Neural progenitor cell (in vitro differentiated cells): ENCODE data around the gene IL23R. TPM values are rescaled to one million over a fixed set of nuclear protein-coding genes. Genes with fewer than 3 reads are reported as not detected.

Source experiments
- DNase-seq: peaks from one replicate; pipeline ENCODE4 v3.0.0-alpha.2; 2016; ENCODE audit warnings: low spot score
- H2AFZ ChIP-seq: fragments of 200-600 bp; sonication (generic); replicated peaks from 2 replicates; pipeline ENCODE4 v1.6.1; 2016; ENCODE audit warnings: antibody characterized with exemption
- H3F3A ChIP-seq: fragments of 200-600 bp; sonication (generic); 2 replicates; pipeline ENCODE4 v1.6.1; 2016; ENCODE audit warnings: antibody characterized with exemption, low read depth
- H3K27ac ChIP-seq: fragments of 200-600 bp; sonication (generic); 2 replicates; pipeline ENCODE4 v1.5.1; 2016; ENCODE audit warnings: mild to moderate bottlenecking
- H3K27me3 ChIP-seq: fragments of 200-600 bp; sonication (generic); 2 replicates; pipeline ENCODE4 v1.6.1; 2016; ENCODE audit warnings: mild to moderate bottlenecking, moderate library complexity
- H3K36me3 ChIP-seq: fragments of 200-600 bp; sonication (generic); 2 replicates; pipeline ENCODE4 v1.5.1; 2016
- H3K4me1 ChIP-seq: fragments of 200-600 bp; sonication (generic); 2 replicates; pipeline ENCODE4 v1.6.1; 2016; ENCODE audit warnings: mixed run types
- H3K4me2 ChIP-seq: fragments of 200-600 bp; sonication (generic); 2 replicates; pipeline ENCODE4 v1.6.1; 2016
- H3K4me3 ChIP-seq: fragments of 200-600 bp; sonication (generic); 2 replicates; pipeline ENCODE4 v1.5.1; 2016
- H3K79me2 ChIP-seq: fragments of 200-600 bp; sonication (generic); 2 replicates; pipeline ENCODE4 v1.6.1; 2016; ENCODE audit warnings: low read depth
- H3K9ac ChIP-seq: fragments of 200-600 bp; sonication (generic); 2 replicates; pipeline ENCODE4 v1.6.1; 2016
- H3K9me3 ChIP-seq: fragments of 200-600 bp; sonication (generic); 2 replicates; pipeline ENCODE4 v1.5.1; 2016; ENCODE audit warnings: low read depth
- H4K20me1 ChIP-seq: fragments of 200-600 bp; sonication (generic); 2 replicates; pipeline ENCODE4 v1.6.1; 2016; ENCODE audit warnings: low read depth
- H3K27ac Mint-ChIP-seq: 3 replicates; pipeline ENCODE4 v1.8.0; 2021; ENCODE audit warnings: mixed read lengths
- H3K27me3 Mint-ChIP-seq: 2 replicates; pipeline ENCODE4 v1.8.0; 2022; ENCODE audit warnings: low read depth, mild to moderate bottlenecking, inconsistent platforms, moderate library complexity, mixed read lengths; ENCODE audit not compliant: insufficient read depth
- H3K36me3 Mint-ChIP-seq: 3 replicates; pipeline ENCODE4 v1.8.0; 2021; ENCODE audit warnings: mixed read lengths
- H3K4me1 Mint-ChIP-seq: 3 replicates; pipeline ENCODE4 v1.8.0; 2021; ENCODE audit warnings: mixed read lengths
- H3K4me3 Mint-ChIP-seq: 3 replicates; pipeline ENCODE4 v1.8.0; 2021; ENCODE audit warnings: mild to moderate bottlenecking, moderate library complexity, mixed read lengths
- H3K9me3 Mint-ChIP-seq: 3 replicates; pipeline ENCODE4 v1.8.0; 2020; ENCODE audit warnings: mixed read lengths
- EZH2 ChIP-seq: fragments of 200-600 bp; sonication (generic); IDR thresholded peaks from 2 replicates; pipeline ENCODE4 v1.6.1; 2017; ENCODE audit warnings: antibody characterized with exemption, mild to moderate bottlenecking, moderate library complexity
- EZH2phosphoT487 ChIP-seq: fragments of 200-600 bp; sonication (generic); IDR thresholded peaks from 2 replicates; pipeline ENCODE4 v1.6.1; 2017; ENCODE audit warnings: antibody characterized with exemption
- total RNA-seq: library from RNA; depleted of rRNA; stranded (reverse); fragments of >200 nt; gene quantifications from 2 replicates; pipeline ENCODE4 v1.2.3, GENCODE V29; 2015; ENCODE audit warnings: low replicate concordance
- TF ChIP-seq, protein P1 (sequence below): fragments of 200-600 bp; sonication (generic); IDR thresholded peaks from 2 replicates; pipeline ENCODE4 v1.5.1; 2017; ENCODE audit warnings: antibody characterized with exemption, mild to moderate bottlenecking

IL23R gene
- total RNA-seq, 1 donor from 2014 or later = not detected

DNA sequence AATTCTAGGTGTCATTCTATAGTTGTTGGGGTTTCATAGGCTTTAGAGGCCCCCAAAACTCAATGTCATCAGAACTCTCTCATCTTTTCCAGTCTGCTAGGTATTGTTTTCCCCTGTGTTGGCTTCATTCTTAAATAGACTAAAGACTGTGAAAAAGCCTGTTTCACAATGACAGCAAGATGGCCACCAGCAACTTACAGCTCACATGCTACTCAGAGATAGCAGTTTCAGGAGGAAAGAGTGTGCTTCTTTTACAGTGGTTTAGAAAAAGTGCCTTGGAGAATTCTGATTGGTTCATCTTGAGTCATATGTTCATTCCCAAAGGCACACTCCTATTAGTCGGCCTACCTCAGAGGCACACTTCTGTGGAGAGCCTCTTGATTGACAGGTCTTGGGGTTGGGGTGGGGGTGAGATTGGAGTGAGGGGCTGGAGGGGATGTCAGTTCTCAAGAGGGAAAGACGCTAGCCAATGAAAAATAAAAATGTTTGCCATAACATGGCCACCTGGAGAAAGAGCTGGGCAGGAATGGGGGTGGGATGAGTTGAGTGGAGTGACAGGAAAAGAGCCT lies 8.5 kb downstream of the IL23R start:
- Mint-ChIP-seq H3K9me3 (peaks cover 3% of the 10 kb centered on the region), H3K4me3 (no peak overlapping the region), H3K4me1 (no peaks in the 10 kb centered on the region), H3K27ac (peak overlapping the region; percentile 15), H3K36me3 (no peaks in the 10 kb centered on the region), H3K27me3 (peaks cover 2% of the 10 kb centered on the region)
- no peaks in the 10 kb centered on the region for H3K36me3 ChIP-seq
- no peak for DNase-seq
- no peak overlapping the region for H3K4me3 ChIP-seq
- H3K4me1 ChIP-seq = peaks cover 10% of the 10 kb centered on the region
- H3K79me2 ChIP-seq = no peaks in the 10 kb centered on the region
- H3K27ac ChIP-seq = no peak overlapping the region
- H3F3A ChIP-seq = no peaks in the 10 kb centered on the region
- H3K27me3 ChIP-seq = no peaks in the 10 kb centered on the region
- H4K20me1 ChIP-seq = no peaks in the 10 kb centered on the region
- H3K9me3 ChIP-seq = no peaks in the 10 kb centered on the region
- no peak overlapping the region for H2AFZ ChIP-seq
- TF ChIP-seq, protein P1, sequence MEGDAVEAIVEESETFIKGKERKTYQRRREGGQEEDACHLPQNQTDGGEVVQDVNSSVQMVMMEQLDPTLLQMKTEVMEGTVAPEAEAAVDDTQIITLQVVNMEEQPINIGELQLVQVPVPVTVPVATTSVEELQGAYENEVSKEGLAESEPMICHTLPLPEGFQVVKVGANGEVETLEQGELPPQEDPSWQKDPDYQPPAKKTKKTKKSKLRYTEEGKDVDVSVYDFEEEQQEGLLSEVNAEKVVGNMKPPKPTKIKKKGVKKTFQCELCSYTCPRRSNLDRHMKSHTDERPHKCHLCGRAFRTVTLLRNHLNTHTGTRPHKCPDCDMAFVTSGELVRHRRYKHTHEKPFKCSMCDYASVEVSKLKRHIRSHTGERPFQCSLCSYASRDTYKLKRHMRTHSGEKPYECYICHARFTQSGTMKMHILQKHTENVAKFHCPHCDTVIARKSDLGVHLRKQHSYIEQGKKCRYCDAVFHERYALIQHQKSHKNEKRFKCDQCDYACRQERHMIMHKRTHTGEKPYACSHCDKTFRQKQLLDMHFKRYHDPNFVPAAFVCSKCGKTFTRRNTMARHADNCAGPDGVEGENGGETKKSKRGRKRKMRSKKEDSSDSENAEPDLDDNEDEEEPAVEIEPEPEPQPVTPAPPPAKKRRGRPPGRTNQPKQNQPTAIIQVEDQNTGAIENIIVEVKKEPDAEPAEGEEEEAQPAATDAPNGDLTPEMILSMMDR = no peak
- TF ChIP-seq EZH2phosphoT487 (no peak), EZH2 (no peak)
- no peak overlapping the region for H3K4me2 ChIP-seq
- no peak overlapping the region for H3K9ac ChIP-seq

DNA sequence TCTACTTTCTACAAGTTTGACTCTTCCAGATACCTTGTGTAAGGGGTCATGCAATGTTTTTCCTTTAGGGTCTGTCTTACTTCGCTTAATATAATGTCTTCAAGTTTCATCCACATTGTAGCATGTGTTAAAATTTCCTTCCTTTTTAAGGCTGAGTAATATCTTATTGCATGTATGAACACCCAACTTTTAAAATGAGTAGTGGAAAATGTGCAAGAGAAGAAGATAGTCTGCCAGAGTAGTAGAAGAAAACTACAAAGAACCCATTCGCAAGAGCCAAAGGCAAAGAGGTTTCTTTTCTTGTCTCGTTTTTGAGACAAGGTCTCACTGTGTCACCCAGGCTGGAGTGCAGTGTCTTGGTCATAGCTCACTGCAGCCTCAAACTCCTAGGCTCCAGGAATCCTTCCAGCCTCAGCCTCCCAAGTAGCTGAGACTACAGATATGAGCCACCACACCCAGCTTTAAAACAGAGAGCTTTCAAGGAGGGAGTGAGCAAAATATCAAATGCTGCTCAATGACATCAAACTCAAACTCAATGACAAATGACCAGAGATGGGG lies 9.4 kb downstream of the IL23R start:
- Histone ChIP-seq H3K27ac (no peak overlapping the region), H3K27me3 (no peaks in the 10 kb centered on the region), H2AFZ (no peak overlapping the region), H3K9ac (no peak overlapping the region), H3K36me3 (no peaks in the 10 kb centered on the region), H4K20me1 (no peaks in the 10 kb centered on the region), H3K4me2 (no peak overlapping the region), H3K4me1 (peaks cover 10% of the 10 kb centered on the region), H3K4me3 (no peak overlapping the region), H3K9me3 (no peaks in the 10 kb centered on the region), H3K79me2 (no peaks in the 10 kb centered on the region), H3F3A (no peaks in the 10 kb centered on the region)
- H3K36me3 Mint-ChIP-seq = no peaks in the 10 kb centered on the region
- peaks cover under 1% of the 10 kb centered on the region for H3K27me3 Mint-ChIP-seq
- H3K27ac Mint-ChIP-seq = no peak overlapping the region
- no peak for DNase-seq
- H3K4me3 Mint-ChIP-seq = no peak overlapping the region
- H3K4me1 Mint-ChIP-seq = no peaks in the 10 kb centered on the region
- peaks cover 4% of the 10 kb centered on the region for H3K9me3 Mint-ChIP-seq
- TF ChIP-seq EZH2 (no peak), EZH2phosphoT487 (no peak)
- TF ChIP-seq, protein P1 = no peak

DNA sequence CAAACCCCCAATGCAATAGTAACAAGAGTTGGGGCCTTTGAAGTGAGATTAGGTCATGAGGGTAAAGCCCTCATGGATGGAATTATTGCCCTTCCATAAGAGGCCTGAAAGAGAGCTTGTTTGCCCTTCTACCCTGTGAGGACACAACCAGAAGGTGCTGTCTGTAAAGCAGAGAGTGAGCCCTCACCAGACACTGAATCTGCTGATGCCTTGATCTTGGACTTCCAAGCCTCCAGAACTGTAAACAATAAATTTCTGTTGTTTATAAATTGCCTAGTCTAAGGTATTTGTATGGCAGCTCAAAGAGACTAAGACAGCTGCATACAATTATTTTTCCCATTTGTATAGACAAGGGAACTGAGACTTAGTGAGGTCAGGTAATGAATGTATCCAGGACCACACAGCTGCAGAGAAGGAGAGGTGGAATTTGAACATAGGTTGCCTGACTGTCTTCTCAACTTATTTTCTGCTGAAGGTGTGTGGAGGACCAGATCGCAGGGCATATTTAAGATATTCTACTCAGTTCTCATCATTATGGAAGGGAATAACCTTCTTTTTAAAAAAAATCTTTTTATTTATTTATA lies 18.7 kb downstream of the IL23R start:
- Histone ChIP-seq H3K79me2 (no peaks in the 10 kb centered on the region), H4K20me1 (no peaks in the 10 kb centered on the region), H3K4me2 (no peak overlapping the region), H3F3A (no peaks in the 10 kb centered on the region), H3K27me3 (no peaks in the 10 kb centered on the region), H3K9ac (no peak overlapping the region), H3K4me1 (no peaks in the 10 kb centered on the region), H3K27ac (no peak overlapping the region), H3K4me3 (no peak overlapping the region), H3K9me3 (no peaks in the 10 kb centered on the region), H3K36me3 (no peaks in the 10 kb centered on the region), H2AFZ (no peak overlapping the region)
- H3K4me1 Mint-ChIP-seq = no peaks in the 10 kb centered on the region
- H3K27ac Mint-ChIP-seq = no peak overlapping the region
- no peaks in the 10 kb centered on the region for H3K36me3 Mint-ChIP-seq
- DNase-seq = no peak
- H3K9me3 Mint-ChIP-seq = peaks cover 7% of the 10 kb centered on the region
- H3K4me3 Mint-ChIP-seq = no peak overlapping the region
- TF ChIP-seq EZH2phosphoT487 (no peak), EZH2 (no peak)
- TF ChIP-seq, protein P1 = no peak
- H3K27me3 Mint-ChIP-seq = peaks cover 2% of the 10 kb centered on the region
